Raji (cell line): ENCODE results near the gene TAOK2.
A peak's percentile ranks its signal among the peaks of the same experiment; 100 is the strongest.

Experiments
- POLR2A ChIP-seq: IDR thresholded peaks from 2 replicates; pipeline ENCODE4 v1.6.1; 2011; ENCODE audit warnings: low read depth, low read length, control low read depth; ENCODE audit not compliant: insufficient read depth

The TAOK2 gene

GRCh38 chr16:29973384-29974246 is at the start of gene TAOK2:
Gene TAOK2, plus strand, starts transcription at chr16:29973868. Its CDS starts 3,905 bp downstream, at chr16:29977773.
- TF ChIP-seq POLR2A, result peak; percentile 90

GRCh38 chr16:29925105-29925756 is 48.4 kb upstream of the TAOK2 start:
- TF ChIP-seq POLR2A, result no peak

- peak; percentile 96 for TF ChIP-seq POLR2A
Measured at GRCh38 chr16:29925781-29926710, 47.6 kb upstream of the TAOK2 start, which contains the start of gene KCTD13. Gene KCTD13, minus strand, starts transcription at chr16:29926226. Its CDS starts 193 bp downstream, at chr16:29926033.

- no peak for TF ChIP-seq POLR2A
Measured at GRCh38 chr16:29926711-29927052, 47.0 kb upstream of the TAOK2 start.

GRCh38 chr16:29927070-29927905 is 46.4 kb upstream of the TAOK2 start:
- TF ChIP-seq POLR2A, result no peak

- TF ChIP-seq POLR2A, result no peak
Measured at GRCh38 chr16:29940656-29941055, 33.0 kb upstream of the TAOK2 start.

GRCh38 chr16:29943846-29944799 is 29.5 kb upstream of the TAOK2 start:
- TF ChIP-seq POLR2A, result no peak

- no peak for TF ChIP-seq POLR2A
Measured at GRCh38 chr16:29947897-29948296, 25.8 kb upstream of the TAOK2 start.

GRCh38 chr16:29950806-29951461 is 22.7 kb upstream of the TAOK2 start:
- no peak for TF ChIP-seq POLR2A

GRCh38 chr16:29951625-29952365 is 21.9 kb upstream of the TAOK2 start:
- TF ChIP-seq POLR2A, result no peak

- no peak for TF ChIP-seq POLR2A
Measured at GRCh38 chr16:29958756-29959155, 14.9 kb upstream of the TAOK2 start.

GRCh38 chr16:29959293-29959692 is 14.4 kb upstream of the TAOK2 start:
- no peak for TF ChIP-seq POLR2A
